ENCODE results near the gene PRCD.

The PRCD gene

GRCh38 chr17:76584427-76585032 is 44.7 kb downstream of the PRCD start:
- TF ChIP-seq CTCF (IDR thresholded peaks at IDR 0.05), result no peak
- H3K27me3 ChIP-seq, result peaks cover 30% of the 10 kb centered on the region
- no peaks in the 10 kb centered on the region for H3K9me3 ChIP-seq
- H3K4me1 ChIP-seq (ENCODE audit: control insufficient read depth in 1 of 2, insufficient read depth in 1 of 2, low read depth in 1 of 2, low read length in 1 of 2), result peaks cover 24 to 32% of the 10 kb centered on the region in 2 experiments
- H3K27ac ChIP-seq, result peak overlapping the region; percentile 96
- H3K4me3 ChIP-seq (ENCODE audit: low read depth in 1 of 2, low read length in 1 of 2), result peak overlapping the region; percentile 80 to 87
- H3K36me3 ChIP-seq, result no peaks in the 10 kb centered on the region

DNA sequence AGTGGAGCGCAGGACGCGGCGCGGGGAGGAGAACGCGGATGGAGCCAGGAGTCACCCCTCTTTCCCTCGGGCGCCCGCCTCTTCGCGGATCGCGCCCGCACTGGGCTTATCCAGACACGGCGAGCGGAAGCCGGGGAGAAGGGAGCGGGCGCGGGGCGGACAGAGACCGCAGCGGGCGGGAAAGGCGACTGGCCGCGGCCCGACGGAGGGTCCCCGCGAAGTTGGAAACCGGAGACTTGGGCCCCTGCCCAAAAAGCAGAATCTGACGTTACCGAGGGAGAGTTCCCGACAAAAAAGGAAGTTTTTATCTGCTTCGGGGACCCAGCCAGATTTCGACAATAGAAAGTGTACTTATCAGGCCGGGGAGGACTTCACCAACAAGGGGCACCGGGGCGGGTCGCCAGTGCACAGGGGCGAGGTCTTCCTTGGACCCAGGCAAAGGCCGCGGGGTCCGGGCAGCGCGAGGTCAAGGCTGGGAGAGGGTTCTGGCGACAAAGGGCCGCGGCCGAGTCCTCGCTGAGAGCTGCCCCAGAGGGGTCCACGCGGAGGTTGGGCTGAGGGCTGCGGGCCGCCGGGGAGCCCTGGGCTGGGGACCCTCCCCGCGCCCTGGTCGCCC is 45.3 kb downstream of the PRCD start:
- Histone ChIP-seq H3K36me3 (no peaks in the 10 kb centered on the region), H3K27me3 (peaks cover 30% of the 10 kb centered on the region), H3K4me1 (ENCODE audit: control insufficient read depth in 1 of 2, insufficient read depth in 1 of 2, low read depth in 1 of 2, low read length in 1 of 2) (peaks cover 22 to 30% of the 10 kb centered on the region in 2 experiments), H3K4me3 (ENCODE audit: low read depth in 1 of 2, low read length in 1 of 2) (peak overlapping the region; percentile 80 to 87), H3K9me3 (no peaks in the 10 kb centered on the region), H3K27ac (peak overlapping the region; percentile 96)
- TF ChIP-seq CTCF (IDR thresholded peaks at IDR 0.05), result no peak

- H3K27ac ChIP-seq, result peak within 1 kb of the TSS; percentile 96
- H3K4me3 ChIP-seq (ENCODE audit: low read depth in 1 of 2, low read length in 1 of 2), result peak within 1 kb of the TSS; percentile 80 to 87
- no peaks in the 10 kb centered on the region for H3K9me3 ChIP-seq
- TF ChIP-seq CTCF (IDR thresholded peaks at IDR 0.05), result peak; percentile 83
- no peaks in the 10 kb centered on the region for H3K36me3 ChIP-seq
- peaks cover 22 to 30% of the 10 kb centered on the region in 2 experiments for H3K4me1 ChIP-seq (ENCODE audit: control insufficient read depth in 1 of 2, insufficient read depth in 1 of 2, low read depth in 1 of 2, low read length in 1 of 2)
- peaks cover 30% of the 10 kb centered on the region for H3K27me3 ChIP-seq
Observed at GRCh38 chr17:76585649-76586593, 46.1 kb downstream of the PRCD start, which contains the start of gene ST6GALNAC2. Gene ST6GALNAC2, minus strand, starts transcription at chr17:76585860. Its CDS starts 52 bp downstream, at chr17:76585808.

GRCh38 chr17:76586741-76587487 is 47.1 kb downstream of the PRCD start:
- Histone ChIP-seq H3K4me3 (ENCODE audit: low read depth in 1 of 2, low read length in 1 of 2) (peak overlapping the region; percentile 80 to 87), H3K27ac (peak overlapping the region; percentile 96), H3K4me1 (ENCODE audit: control insufficient read depth in 1 of 2, insufficient read depth in 1 of 2, low read depth in 1 of 2, low read length in 1 of 2) (peaks cover 22 to 30% of the 10 kb centered on the region in 2 experiments), H3K9me3 (no peaks in the 10 kb centered on the region), H3K36me3 (no peaks in the 10 kb centered on the region), H3K27me3 (peaks cover 30% of the 10 kb centered on the region)
- TF ChIP-seq CTCF (IDR thresholded peaks at IDR 0.05), result no peak

GRCh38 chr17:76588182-76588581 is 48.3 kb downstream of the PRCD start:
- H3K4me3 ChIP-seq (ENCODE audit: low read depth in 1 of 2, low read length in 1 of 2), result no peak overlapping the region
- H3K27ac ChIP-seq, result no peak overlapping the region
- H3K9me3 ChIP-seq, result no peaks in the 10 kb centered on the region
- no peak for TF ChIP-seq CTCF (IDR thresholded peaks at IDR 0.05)
- peaks cover 30% of the 10 kb centered on the region for H3K27me3 ChIP-seq
- peaks cover 22 to 25% of the 10 kb centered on the region in 2 experiments for H3K4me1 ChIP-seq (ENCODE audit: control insufficient read depth in 1 of 2, insufficient read depth in 1 of 2, low read depth in 1 of 2, low read length in 1 of 2)
- no peaks in the 10 kb centered on the region for H3K36me3 ChIP-seq

Data from neutrophil (primary cell).